ENCODE results near the gene PIGR.

PIGR gene

GRCh38 chr1:206929524-206929923 is 16.7 kb downstream of the PIGR start (continued):
- no peak for TF ChIP-seq CREB5 (CRISPR knock-in tag; IDR thresholded peaks at IDR 0.05; ENCODE audit: low read depth)
- no peak for TF ChIP-seq ZC3H10 (CRISPR knock-in tag; IDR thresholded peaks at IDR 0.05)
- TF ChIP-seq OSR1 (CRISPR knock-in tag; IDR thresholded peaks at IDR 0.05): no peak
- no peak for TF ChIP-seq CSDC2 (CRISPR knock-in tag; IDR thresholded peaks at IDR 0.05)

GRCh38 chr1:206926286-206926685 is 20.0 kb downstream of the PIGR start:
- TF ChIP-seq ZFP3 (CRISPR knock-in tag; IDR thresholded peaks at IDR 0.05) (no peak), OSR1 (CRISPR knock-in tag; IDR thresholded peaks at IDR 0.05) (no peak), SNAI2 (CRISPR knock-in tag; IDR thresholded peaks at IDR 0.05) (no peak), ARNTL (CRISPR knock-in tag; IDR thresholded peaks at IDR 0.05; ENCODE audit: borderline replicate concordance, low read depth) (no peak), CSRNP3 (CRISPR knock-in tag; IDR thresholded peaks at IDR 0.05) (no peak), ZC3H10 (CRISPR knock-in tag; IDR thresholded peaks at IDR 0.05) (no peak), TSHZ2 (CRISPR knock-in tag; IDR thresholded peaks at IDR 0.05) (no peak), ZNF70 (CRISPR knock-in tag; IDR thresholded peaks at IDR 0.05) (no peak)
- no peak for ATAC-seq

- ATAC-seq: no peak; the same call in 2 of the 3 replicates
- TF ChIP-seq ZFP30 (CRISPR knock-in tag; IDR thresholded peaks at IDR 0.05) (no peak), ZNF70 (CRISPR knock-in tag; IDR thresholded peaks at IDR 0.05) (no peak), TOX (CRISPR knock-in tag; IDR thresholded peaks at IDR 0.05; ENCODE audit: borderline replicate concordance) (no peak), ISL1 (CRISPR knock-in tag; IDR thresholded peaks at IDR 0.05) (no peak), ZNF565 (CRISPR knock-in tag; conservative IDR thresholded peaks at IDR 0.05; ENCODE audit: low read depth) (no peak), PATZ1 (CRISPR knock-in tag; IDR thresholded peaks at IDR 0.05; ENCODE audit: borderline replicate concordance) (no peak), PPARA (CRISPR knock-in tag; IDR thresholded peaks at IDR 0.05; ENCODE audit: borderline replicate concordance) (no peak), ZFP3 (CRISPR knock-in tag; IDR thresholded peaks at IDR 0.05) (no peak), ZNF8 (CRISPR knock-in tag; IDR thresholded peaks at IDR 0.05) (no peak), CSRNP3 (CRISPR knock-in tag; IDR thresholded peaks at IDR 0.05) (no peak), ZC3H10 (CRISPR knock-in tag; IDR thresholded peaks at IDR 0.05) (no peak), OSR1 (CRISPR knock-in tag; IDR thresholded peaks at IDR 0.05) (no peak), TSHZ2 (CRISPR knock-in tag; IDR thresholded peaks at IDR 0.05) (no peak), CSDC2 (CRISPR knock-in tag; IDR thresholded peaks at IDR 0.05) (no peak)
Observed at GRCh38 chr1:206925106-206925736, 21.0 kb downstream of the PIGR start.

Measured in SK-N-SH treated with all-trans-retinoic acid at 6 μM for 48 hours (cell line).